Inferior parietal cortex (tissue), 1 donor: Measurements from ENCODE around the gene FCER2.

Experiments
- DNase-seq: peaks from one replicate; pipeline ENCODE4 v3.0.0-alpha.2; 2016; ENCODE audit errors: extremely low spot score

FCER2 gene

GRCh38 chr19:7701049-7701653 is 780 bp downstream of the FCER2 start:
- no peak for DNase-seq

- DNase-seq, result no peak
Observed at GRCh38 chr19:7699417-7700401, 2.2 kb downstream of the FCER2 start.

- DNase-seq, result no peak
Observed at GRCh38 chr19:7699003-7699402, 2.9 kb downstream of the FCER2 start.

- DNase-seq, result no peak
Observed at GRCh38 chr19:7698583-7698982, 3.3 kb downstream of the FCER2 start.

GRCh38 chr19:7697721-7698287 is 4.1 kb downstream of the FCER2 start:
- DNase-seq, result no peak

- DNase-seq, result no peak
Observed at GRCh38 chr19:7694499-7694898, 7.4 kb downstream of the FCER2 start.

- DNase-seq, result no peak
Observed at GRCh38 chr19:7692417-7693088, 9.4 kb downstream of the FCER2 start.

- DNase-seq, result no peak
Observed at GRCh38 chr19:7691497-7691896, 10.4 kb downstream of the FCER2 start.

- no peak for DNase-seq
Observed at GRCh38 chr19:7690779-7691258, 11.1 kb downstream of the FCER2 start.

- DNase-seq, result no peak
Observed at GRCh38 chr19:7689165-7689564, 12.8 kb downstream of the FCER2 start.

GRCh38 chr19:7687177-7687576 is 14.8 kb downstream of the FCER2 start:
- no peak for DNase-seq

- no peak for DNase-seq
Observed at GRCh38 chr19:7685546-7686445, 16.1 kb downstream of the FCER2 start.

GRCh38 chr19:7682175-7682855 is 19.6 kb downstream of the FCER2 start:
- DNase-seq, result no peak

GRCh38 chr19:7681340-7682174 is 20.4 kb downstream of the FCER2 start:
- peak; percentile 43 for DNase-seq

- peak; percentile 81 for DNase-seq
Observed at GRCh38 chr19:7680606-7681339, 21.2 kb downstream of the FCER2 start, which contains the start of gene TRAPPC5. Gene TRAPPC5, plus strand, starts transcription at chr19:7680833. Its CDS starts 1,421 bp downstream, at chr19:7682254.

- no peak for DNase-seq
Observed at GRCh38 chr19:7679771-7680605, 21.9 kb downstream of the FCER2 start.

GRCh38 chr19:7678971-7679751 is 22.8 kb downstream of the FCER2 start:
- no peak for DNase-seq
